ENCODE results near the gene SYDE2.
"Not testable (repeated sequence)": the region's sequence is repeated elsewhere in the genome, so short reads cannot be mapped to it uniquely, and the experiment has no call there.

SYDE2 gene

DNA sequence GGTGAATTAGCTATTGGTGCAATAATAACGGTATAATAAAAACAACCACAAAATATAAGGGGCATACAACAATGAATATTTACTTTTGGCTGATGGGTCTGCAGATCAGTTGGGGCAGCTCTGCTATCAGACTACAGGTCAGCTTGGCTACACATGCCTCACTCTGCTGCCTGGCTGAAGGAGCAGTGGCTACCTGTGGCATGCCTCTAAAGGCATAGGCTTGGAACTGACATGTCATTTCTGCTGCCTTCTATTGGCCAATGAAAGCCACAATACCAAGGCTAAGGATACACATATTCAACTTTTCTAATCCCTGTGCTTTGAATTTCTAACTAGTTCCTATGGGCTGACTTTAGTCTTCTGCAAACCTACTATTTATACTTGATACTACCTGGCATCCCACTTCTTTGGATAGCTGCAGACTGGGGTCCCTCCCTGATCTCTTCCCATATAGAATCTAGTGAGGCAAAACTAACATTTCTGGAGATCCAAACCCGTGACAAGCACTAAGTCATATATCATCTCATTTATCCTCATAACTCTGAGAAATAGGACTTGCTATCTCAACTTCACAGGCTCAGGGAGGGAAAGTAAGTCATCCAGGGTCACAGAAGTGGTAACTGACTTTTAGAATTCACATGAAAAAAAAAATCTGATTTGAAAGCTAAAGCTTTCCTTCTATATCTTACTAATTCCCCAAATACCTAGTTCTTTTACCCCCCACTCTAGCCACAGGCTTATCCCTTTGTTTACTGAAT lies 19.2 kb upstream of the SYDE2 start:
- no peak for DNase-seq (ENCODE audit: low spot score)

DNA sequence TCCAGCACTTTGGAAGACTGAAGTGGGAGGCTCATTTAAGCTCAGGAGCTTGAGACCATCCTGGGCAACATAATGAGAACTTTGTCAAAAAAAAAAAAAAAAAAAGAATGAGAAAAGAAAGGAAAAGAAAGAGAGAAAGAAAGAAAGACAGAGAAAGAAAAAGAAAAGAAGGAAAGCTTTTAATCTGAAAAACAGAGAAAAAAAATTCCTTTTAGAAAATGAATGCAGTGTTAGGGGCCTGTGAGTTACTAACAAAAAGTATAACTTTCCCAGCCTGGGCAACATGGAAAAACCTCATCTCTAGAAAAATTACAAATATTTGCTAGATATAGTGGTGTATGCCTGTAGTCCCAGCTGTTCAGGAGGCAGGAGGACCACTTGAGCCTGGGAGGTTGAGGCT lies 15.9 kb upstream of the SYDE2 start:
- DNase-seq (ENCODE audit: low spot score): no peak

DNA sequence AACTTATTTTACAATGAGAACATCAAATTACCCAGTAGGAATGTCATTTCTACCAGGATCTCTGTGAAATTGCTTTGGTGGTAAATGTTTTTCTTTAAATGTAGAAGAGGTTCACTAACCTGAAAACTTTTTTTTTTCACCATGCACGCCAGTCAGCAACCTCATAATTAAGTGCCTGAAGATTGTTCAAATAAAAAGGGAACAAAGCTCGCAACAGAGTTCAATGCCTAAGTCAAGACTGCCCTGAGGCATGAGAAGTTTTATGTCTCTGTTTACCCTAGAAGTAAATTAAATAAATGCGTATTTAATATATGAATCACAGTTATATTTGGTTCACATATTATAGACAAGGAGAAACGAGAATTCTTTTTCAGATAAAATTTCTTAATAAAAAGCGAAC lies 13.8 kb upstream of the SYDE2 start:
- DNase-seq (ENCODE audit: low spot score): no peak

DNA sequence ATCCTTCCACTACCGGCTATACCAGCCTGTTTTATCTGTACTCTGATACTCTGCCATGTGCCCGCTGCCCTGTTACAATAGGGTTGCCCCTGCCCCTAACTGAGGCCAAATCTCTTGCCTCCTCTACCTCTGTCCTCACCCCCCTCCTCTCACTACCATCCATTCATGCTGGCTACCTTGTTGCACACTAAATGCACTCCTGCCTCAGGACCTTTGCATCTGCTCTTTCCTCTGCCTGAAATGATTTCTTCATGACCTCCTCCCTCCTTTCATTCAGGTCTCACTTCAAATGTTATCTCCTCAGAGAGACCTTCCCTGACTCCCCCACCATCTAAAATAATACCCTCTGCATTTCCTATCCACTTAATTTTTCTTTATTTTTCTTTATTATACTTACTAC lies 7.7 kb upstream of the SYDE2 start:
- DNase-seq (ENCODE audit: low spot score): no peak

DNA sequence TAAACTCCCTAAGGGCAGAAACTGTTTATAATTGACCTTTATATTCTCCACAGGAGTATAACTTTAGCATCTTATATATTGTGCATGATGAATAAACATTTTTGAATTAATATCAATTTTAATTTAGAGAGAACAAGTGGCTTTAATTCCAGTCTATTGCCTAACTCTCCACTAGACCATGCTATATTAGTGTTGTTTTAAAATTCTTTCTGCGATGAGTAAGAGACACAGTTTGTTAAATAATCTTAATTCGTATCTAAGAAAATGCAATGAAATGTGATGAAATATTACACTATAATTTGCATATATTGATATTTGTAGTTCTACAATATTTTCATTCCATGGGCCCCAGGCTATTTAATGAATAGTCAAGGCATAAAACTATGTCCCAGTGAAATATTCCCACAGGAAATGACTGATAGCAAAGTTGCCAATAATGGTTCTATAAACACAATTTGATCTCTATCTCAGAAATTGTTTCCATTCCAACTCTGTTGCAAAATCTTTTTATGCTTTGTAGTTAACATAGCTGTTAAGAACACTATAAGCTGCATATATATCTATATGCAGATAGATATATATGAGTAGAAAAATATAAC lies 2.9 kb upstream of the SYDE2 start:
- no peak for DNase-seq (ENCODE audit: low spot score)

DNA sequence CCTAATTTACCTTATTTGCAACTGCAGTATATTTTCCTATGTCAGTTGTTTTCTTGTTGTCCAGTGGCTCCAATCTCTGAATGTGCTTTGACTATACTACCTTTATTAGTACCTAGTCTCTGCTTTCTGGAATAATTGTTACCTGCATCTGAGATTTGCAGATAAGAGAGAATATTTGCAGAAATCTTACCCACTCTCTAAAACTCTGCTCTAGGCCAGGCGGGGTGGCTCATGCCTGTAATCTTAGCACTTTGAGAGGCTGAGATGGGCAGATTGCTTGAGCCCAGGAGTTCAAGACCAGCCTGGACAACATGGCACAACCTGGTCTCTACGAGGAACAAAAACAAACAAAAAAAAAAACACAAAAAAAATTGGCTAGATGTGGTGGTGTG lies 2.0 kb upstream of the SYDE2 start:
- no peak for DNase-seq (ENCODE audit: low spot score)

DNA sequence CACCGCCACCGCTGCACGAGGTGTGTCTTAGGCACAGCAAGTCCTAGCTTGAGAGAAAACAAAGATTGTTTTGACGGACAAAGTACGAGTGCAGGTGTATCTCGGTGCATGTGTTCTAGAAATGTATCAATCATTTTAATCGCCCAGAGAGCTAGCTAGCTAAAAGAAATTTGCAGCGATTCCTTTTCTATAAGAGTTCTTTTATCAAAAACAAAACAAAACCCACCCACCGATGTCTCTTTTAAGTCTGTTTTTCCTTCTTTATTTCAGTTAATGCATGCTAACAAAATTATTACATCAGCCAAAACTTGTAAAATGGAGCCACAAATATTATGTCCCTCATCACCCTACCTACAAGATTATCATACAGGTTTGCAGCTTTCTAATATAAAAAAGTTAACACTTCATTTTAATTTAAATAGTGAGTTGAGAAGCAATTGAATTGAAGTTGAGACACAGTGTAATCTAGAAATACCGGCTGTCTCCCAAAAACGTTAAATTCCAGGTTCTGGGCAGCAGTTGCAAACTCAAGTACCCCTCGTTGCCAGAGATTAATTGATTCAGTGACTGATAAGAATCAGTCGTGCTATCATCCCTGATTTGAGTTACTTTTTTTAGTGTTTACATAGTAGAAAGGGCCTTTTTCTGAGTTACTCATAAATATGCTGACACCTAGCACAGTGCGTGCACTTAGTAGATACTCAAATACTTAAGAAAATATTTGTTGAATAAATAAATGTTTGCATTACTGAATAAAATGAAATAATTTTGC lies 1.5 kb upstream of the SYDE2 start:
- no peak for DNase-seq (ENCODE audit: low spot score)

DNA sequence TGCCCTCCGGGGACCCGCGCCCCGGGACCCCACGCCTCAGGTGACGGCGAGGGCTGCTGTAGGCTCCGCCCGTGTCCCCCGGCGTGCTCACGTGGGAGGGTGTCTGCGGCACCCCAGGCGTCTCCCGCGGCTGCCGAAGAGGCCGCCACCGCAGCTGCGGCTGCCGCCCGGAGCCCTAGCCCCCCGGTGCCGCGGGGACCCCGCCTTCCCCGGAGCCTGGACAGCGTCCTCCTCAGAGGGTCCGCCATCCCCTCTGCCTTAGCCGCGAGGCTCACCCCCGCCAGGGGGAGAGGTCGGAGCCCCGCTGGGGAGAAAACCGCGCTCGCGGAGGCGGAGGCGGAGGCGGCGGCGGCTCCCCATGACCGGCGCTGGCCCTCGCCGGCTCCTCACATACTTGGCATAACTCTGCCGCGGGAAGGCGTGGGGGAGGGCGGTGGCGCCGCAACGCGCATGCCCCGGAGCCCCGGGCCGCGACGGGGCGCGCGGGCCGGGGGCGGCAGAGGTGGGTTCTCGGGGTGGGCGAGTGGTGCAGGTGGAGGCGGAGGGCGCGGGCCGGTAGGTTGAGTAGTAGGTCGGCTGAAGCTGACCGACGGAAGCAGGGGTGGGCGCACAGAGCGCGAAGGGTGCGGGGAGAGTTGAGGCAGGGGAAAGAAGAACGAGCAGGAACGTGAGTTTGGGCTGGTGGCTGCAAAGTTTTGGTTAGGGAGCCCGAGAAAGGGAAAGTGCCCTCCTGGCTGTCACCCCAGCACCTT lies 700 bp upstream of the SYDE2 start:
- DNase-seq (ENCODE audit: low spot score): peak; percentile 83

DNA sequence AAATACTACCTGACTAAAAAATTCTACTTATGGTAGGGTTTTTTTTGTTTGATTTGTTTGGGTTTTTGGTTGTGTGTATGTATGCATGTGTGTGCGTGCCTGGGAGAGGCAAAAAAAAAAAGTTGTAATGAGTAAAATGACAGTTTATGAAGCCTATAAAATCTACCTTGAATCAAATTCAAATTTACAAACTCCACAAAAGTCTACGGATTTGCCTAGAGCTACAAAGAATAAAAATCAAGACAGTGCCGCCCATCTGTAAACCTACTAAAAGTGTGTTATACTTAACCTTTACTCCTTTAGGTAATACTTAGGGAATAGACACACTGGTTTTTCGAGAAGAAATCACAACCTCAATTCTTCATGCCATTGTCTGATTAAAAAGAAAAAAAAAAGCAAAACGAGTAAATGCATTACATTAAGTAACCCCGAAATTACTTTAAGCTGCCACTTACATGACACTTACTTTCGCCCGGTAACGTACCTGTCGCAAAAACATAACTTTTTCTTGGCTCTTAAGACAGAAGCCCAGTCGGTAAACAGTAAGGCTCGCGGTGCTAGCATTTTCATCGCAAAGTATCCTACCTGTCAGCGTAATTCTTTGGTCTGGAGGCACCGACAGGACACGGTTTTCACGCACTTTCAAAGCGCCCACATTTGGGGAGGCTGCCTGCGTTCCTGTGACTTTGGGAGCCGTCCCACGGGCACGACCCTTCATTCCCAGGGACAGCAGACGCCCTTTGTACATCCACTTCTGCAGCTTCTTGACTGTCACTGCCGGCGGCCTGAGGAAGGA lies 951 bp downstream of the SYDE2 start:
- DNase-seq (ENCODE audit: low spot score): no peak

DNA sequence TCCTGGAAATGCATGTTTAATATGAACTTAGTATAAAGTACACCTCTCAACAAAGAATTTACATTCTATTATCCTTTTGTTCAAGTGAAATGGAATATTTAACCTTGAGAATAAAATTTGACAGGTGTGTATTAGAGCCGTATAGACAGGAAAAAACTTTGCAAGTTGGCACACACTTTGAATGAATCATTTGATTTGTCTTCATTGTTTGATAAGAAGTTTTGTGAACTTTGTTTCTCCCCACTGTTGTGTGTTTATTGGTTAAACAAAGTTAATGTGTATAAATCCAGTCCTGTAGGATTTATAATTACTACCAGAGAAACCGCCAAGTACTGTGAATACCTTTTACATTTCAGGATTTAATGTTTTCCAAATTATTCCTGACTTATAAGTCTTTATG lies 2.0 kb downstream of the SYDE2 start:
- DNase-seq (ENCODE audit: low spot score): no peak

DNA sequence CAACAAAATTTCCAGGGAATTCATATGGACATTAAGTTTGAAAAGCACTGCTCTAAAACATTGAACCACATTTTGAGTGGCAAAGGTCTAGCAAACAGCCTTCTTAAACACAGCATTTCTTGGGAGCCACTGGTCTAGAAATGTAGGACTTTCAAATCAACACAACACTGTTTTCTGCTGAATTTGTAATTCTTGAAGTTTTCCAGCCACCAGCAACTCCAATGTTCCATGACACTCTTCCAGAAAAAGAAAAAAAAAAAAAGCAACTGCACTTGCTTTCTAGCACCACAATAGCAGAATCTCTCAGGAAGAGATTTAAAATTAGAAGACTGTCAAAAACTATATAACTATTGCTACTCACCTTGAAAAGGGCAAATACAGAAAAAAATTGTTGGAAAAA lies 4.5 kb downstream of the SYDE2 start:
- DNase-seq (ENCODE audit: low spot score): no peak

DNA sequence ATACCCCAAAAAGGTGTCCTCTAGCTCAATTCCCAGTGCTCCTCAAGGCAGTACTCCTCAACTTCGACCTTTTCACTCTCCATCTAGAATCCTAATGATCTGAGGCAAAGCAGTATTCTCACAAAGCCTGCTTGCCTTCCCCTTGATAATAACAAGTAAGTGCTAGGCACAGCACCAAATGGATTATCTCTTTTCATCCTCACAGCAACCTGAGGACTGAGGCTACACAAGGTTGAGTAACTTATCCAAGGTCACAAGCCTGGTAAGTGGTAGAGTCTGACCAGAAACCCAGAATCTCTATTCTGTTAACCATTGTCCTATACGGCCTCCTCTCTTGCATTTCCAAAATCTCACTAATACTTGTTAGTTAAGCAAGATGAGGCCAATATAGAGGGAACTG lies 5.1 kb downstream of the SYDE2 start:
- DNase-seq (ENCODE audit: low spot score): no peak

DNA sequence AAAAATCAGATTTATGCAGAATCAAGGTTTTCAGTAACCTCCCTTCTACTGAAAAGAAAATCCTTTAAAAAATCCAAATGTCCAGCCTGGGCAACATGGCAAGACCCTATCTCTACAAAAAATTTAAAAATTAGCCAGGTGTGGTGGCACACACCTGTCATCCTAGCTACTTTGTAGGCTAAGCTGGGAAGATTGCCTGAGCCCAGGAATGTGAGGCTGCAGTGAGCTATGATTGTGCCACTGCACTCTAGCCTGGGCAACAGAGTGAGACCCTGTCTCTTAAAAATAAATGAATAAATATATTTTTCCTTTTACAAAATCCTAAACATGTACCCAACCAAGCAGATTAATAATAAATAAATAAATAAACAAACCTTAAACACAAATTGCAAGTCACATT lies 8.7 kb downstream of the SYDE2 start:
- not testable (repeated sequence) for DNase-seq (ENCODE audit: low spot score)

DNA sequence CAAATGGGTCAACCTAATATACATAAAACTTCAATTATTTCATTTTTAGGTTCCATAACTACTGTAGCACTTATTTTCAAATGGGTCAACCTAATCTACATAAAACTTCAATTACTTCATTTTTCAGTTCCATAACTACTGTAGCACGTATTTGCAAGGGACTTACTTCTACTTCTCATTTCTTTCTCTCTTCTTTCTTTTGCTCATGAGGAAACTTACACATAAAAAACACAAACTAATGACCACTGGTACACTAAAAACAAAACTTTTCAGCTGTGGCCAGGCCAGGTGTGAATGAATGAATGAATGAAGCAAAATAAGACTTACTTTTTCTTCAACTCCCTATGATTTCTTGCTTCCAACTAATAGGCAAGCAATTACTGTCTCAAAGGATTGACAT lies 11.7 kb downstream of the SYDE2 start:
- DNase-seq (ENCODE audit: low spot score): no peak

DNA sequence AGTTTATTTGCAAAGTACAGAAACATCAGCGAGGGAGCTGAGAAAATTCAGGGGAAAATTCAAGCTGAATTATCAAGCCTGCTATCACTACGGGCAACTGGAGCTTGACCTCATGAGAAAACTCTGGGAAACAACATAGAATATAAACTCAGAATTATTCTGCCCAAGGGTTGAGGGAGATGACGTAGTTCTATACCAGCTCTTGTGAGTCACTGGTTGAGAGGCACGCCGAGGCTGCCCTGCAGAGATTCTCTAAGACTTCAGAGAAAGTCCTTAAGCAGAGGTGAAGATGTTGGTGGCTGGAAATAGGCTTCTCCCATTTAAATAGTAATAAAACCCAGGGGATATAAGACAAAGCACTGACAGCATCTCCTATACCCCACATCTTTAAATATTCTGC lies 12.3 kb downstream of the SYDE2 start:
- no peak for DNase-seq (ENCODE audit: low spot score)

DNA sequence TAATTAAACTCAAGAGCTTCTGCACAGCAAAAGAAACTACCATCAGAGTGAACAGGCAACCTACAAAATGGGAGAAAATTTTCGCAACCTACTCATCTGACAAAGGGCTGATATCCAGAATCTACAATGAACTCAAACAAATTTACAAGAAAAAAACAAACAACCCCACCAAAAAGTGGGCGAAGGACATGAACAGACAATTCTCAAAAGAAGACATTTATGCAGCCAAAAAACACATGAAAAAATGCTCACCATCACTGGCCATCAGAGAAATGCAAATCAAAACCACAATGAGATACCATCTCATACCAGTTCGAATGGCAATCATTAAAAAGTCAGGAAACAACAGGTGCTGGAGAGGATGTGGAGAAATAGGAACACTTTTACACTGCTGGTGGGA lies 13.8 kb downstream of the SYDE2 start:
- DNase-seq (ENCODE audit: low spot score): not testable (repeated sequence)

DNA sequence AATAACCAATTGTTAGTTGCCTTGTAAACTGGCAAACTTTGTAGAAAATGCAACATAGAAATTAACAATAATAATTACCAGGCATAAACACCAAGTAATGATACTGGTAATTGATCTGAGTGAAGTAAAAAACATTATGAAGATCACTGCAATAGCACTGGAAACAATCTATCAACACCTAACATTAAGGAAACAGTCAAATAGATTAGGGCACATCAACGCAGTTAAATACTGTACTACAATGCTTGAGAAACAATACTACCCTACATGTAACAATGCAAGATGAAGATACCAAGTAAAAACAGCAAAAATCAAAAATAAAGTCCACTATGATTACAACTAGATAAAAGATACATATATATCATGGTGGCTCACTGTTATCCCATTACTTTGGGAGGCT lies 16.6 kb downstream of the SYDE2 start:
- no peak for DNase-seq (ENCODE audit: low spot score)

DNA sequence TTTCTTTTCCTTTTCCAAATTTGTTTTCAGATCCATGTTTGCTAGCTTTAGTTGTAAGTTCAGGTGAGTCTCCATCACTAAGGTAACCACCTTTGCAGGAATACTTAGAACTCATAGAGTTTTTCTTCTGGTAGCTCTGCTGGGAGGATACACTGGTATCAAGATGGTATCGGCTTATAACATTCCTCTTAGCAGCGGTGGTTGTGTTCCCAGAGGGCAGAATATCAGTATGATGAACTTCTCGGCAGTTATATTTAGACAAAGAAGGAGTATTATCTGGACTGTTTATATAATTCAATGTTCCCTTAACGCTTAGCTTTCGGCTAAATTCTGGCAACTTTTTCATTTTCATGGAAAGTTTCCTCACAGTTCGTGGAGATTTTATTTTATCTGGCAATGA lies 18.1 kb downstream of the SYDE2 start:
- no peak for DNase-seq (ENCODE audit: low spot score)

DNA sequence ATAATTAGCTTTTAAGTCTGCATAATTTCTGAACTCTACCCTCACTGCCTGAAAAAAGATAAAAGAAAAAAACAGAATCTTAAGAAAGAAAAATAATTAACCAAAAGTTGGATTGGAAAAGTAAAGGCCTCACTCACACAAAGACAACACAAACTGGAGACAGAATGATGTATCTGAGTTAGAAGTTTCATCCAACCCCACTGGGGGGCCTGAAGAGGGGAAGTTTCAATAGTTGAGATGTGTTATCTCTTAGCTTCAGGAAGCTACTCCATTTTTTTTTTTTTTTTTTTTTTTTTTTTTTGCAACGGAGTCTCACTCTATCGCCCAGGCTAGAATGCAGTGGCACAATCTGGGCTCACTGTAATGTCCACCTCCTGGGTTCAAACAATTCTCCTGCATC lies 19.9 kb downstream of the SYDE2 start:
- no peak for DNase-seq (ENCODE audit: low spot score)

DNA sequence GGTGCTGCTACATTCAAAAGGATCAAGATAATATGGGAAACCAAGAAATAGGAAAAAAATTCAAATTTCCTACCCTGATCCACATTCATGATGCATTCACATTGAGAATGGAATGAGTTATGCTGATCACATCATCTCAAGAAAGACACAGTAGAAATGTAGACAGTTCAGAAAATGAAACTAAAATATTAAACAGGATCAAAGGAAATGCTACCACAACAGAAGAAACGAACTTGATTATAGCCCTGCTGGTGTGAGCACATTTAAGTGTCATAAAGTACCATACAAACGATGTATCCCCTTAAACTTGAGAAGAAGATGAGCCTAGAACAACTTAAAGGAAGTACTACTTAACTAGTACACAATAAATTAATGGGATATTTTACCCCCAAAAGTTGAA lies 21.3 kb downstream of the SYDE2 start:
- DNase-seq (ENCODE audit: low spot score): no peak

DNA sequence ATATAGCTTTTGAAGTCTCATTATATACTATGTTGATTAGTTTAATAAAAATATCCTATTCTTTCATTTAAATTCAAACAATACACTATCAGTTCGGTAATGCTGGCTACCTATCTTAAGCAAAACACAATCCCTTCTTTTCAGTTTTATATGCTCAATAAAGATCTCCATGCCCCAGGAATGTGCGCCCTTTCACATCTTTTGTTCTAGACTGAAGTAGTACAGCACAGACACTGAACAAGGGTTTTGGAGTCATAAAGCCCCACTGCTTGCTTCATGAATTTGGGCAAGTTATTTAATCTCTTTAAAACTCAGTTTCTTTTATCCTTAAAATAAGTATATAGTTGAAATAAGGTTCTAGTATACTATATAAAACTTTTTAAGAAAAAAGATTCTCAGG lies 22.4 kb downstream of the SYDE2 start:
- DNase-seq (ENCODE audit: low spot score): no peak

DNA sequence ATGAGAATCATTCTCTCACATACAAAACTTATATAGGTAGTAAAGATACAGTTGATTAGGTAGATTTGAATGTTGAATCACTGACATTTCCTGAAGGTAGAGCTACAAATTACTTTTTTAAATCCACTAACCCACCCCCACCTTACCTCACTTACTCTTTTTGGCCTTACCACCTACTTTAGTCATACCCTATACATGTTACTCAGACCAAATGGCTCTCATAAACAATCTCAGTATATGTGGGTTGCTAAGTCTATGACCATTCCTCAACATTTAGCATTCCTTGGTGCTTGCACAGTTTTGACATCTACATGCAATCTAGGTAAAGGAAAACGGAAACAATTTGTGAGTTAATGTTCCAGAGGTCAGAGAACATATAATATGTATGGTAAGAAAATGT lies 26.3 kb downstream of the SYDE2 start:
- DNase-seq (ENCODE audit: low spot score): no peak
